ENCODE measurements around the gene COL23A1. TPM values are rescaled to one million over a fixed set of nuclear protein-coding genes. Genes with fewer than 3 reads are reported as not detected.

Gene COL23A1
- polyA plus RNA-seq, 3 donors, result 0.11 to 0.21 TPM; not detected in 1

DNA sequence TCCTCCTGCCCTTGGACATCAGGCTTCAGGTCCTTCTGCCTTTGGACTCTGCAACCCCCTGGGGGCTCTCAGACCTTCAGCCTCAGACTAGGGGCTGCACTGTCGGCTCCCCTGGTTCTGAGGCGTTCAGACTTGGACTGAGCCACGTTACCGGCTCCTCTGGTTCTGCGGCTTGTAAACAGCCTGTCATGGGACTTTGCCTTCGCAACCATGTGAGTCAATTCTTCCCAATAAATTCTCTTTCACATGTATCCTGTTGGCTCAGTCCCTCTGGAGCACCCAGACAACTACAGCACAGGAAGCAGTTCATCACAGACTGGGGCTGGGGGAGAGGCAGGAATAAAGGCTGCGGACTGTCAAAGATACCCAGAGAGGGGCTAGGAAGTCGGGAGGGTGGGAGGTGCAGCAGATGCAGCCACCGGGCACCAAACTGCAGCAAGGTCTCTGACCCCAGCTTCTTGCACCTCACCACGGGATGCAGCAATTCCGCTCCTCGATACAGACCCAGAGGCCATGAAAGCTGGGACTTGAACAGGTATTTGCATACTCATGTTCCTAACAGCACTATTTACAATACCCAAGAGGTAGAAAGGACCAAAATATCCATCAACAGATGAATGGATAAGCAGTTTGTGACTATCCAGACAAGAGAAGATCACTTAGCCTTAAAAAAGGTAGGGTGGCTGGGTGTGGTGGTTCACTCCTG is 100.8 kb downstream of the COL23A1 start:
- Mint-ChIP-seq H3K27ac (peak overlapping the region in 1 of 7 donors; percentile 75), H3K36me3 (no peaks in the 10 kb centered on the region), H3K4me1 (peaks cover 39% of the 10 kb centered on the region), H3K4me3 (no peak overlapping the region), H3K9me3 (peaks cover 0 to 7% (median 0%) of the 10 kb centered on the region in 7 donors), H3K27me3 (ENCODE audit: low read depth in 3 of 3) (peaks cover 0 to 5% (median 2%) of the 10 kb centered on the region in 3 donors)
- Histone ChIP-seq H4K20me1 (ENCODE audit: insufficient read depth, low read length) (no peaks in the 10 kb centered on the region), H3K9ac (ENCODE audit: insufficient read depth, low read length, poor library complexity, severe bottlenecking) (no peak overlapping the region), H3K4me2 (replicated peaks; ENCODE audit: extremely low read depth, low read length, poor library complexity, severe bottlenecking) (no peak overlapping the region), H3K4me3 (replicated peaks in 1 of 3; ENCODE audit: low read depth in 2 of 3, low read length in 3 of 3) (no peak overlapping the region), H3K4me1 (ENCODE audit: control insufficient read depth in 1 of 2, insufficient read depth in 2 of 2, low read length in 2 of 2) (peaks cover 35 to 55% of the 10 kb centered on the region in 2 donors), H3K9me3 (replicated peaks in 1 of 2; ENCODE audit: control insufficient read depth in 1 of 2, insufficient read depth in 1 of 2, low read length in 2 of 2) (no peaks in the 10 kb centered on the region), H3K79me2 (ENCODE audit: insufficient read depth, low read length) (peaks cover 24% of the 10 kb centered on the region), H3K27me3 (ENCODE audit: control insufficient read depth in 2 of 2, insufficient read depth in 2 of 2, low read length in 2 of 2) (no peaks in the 10 kb centered on the region), H3K36me3 (replicated peaks in 1 of 2; ENCODE audit: control insufficient read depth in 1 of 2, insufficient read depth in 2 of 2, low read length in 2 of 2) (no peaks in the 10 kb centered on the region), H3K27ac (ENCODE audit: low read depth in 1 of 2, low read length in 2 of 2) (no peak overlapping the region), H2AFZ (ENCODE audit: insufficient read depth, low read depth, low read length, poor library complexity, severe bottlenecking) (peak overlapping the region; percentile 67)
- intact Hi-C loops (cut with micrococcal nuclease), result no loop called here
- WGBS (ENCODE audit: insufficient coverage), result 70% methylated on average over 8 of the region's 12 CpGs
- TF ChIP-seq, protein P1, sequence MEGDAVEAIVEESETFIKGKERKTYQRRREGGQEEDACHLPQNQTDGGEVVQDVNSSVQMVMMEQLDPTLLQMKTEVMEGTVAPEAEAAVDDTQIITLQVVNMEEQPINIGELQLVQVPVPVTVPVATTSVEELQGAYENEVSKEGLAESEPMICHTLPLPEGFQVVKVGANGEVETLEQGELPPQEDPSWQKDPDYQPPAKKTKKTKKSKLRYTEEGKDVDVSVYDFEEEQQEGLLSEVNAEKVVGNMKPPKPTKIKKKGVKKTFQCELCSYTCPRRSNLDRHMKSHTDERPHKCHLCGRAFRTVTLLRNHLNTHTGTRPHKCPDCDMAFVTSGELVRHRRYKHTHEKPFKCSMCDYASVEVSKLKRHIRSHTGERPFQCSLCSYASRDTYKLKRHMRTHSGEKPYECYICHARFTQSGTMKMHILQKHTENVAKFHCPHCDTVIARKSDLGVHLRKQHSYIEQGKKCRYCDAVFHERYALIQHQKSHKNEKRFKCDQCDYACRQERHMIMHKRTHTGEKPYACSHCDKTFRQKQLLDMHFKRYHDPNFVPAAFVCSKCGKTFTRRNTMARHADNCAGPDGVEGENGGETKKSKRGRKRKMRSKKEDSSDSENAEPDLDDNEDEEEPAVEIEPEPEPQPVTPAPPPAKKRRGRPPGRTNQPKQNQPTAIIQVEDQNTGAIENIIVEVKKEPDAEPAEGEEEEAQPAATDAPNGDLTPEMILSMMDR (IDR thresholded peaks at IDR 0.05), result no peak
- peak in 1 of 3 donors; percentile 34 for DNase-seq

DNA sequence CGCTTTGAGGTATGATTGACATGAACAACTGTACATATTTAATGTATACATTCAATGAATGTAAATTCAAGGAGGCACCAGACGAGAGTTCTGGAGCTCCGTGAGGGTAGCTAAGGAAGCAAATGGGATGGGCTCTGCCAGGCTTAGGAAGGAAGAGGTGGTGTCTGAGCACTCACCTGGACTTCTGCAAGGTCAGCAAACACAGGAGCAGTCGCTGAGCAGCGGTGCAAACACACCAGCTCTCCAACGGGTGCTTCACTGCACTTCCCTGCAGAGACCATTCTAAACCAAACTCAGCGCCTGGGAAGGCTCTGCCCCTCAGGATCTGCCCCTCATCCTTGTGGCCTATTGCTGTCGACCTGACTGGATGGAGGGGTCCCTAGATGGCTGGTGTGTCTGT is 101.5 kb downstream of the COL23A1 start:
- Histone ChIP-seq H3K27me3 (ENCODE audit: control insufficient read depth in 2 of 2, insufficient read depth in 2 of 2, low read length in 2 of 2) (no peaks in the 10 kb centered on the region), H4K20me1 (ENCODE audit: insufficient read depth, low read length) (no peaks in the 10 kb centered on the region), H3K79me2 (ENCODE audit: insufficient read depth, low read length) (peaks cover 23% of the 10 kb centered on the region), H3K4me1 (ENCODE audit: control insufficient read depth in 1 of 2, insufficient read depth in 2 of 2, low read length in 2 of 2) (peaks cover 41 to 56% of the 10 kb centered on the region in 2 donors), H3K27ac (ENCODE audit: low read depth in 1 of 2, low read length in 2 of 2) (no peak overlapping the region), H3K9me3 (replicated peaks in 1 of 2; ENCODE audit: control insufficient read depth in 1 of 2, insufficient read depth in 1 of 2, low read length in 2 of 2) (no peaks in the 10 kb centered on the region), H3K9ac (ENCODE audit: insufficient read depth, low read length, poor library complexity, severe bottlenecking) (no peak overlapping the region), H3K4me3 (replicated peaks in 1 of 3; ENCODE audit: low read depth in 2 of 3, low read length in 3 of 3) (no peak overlapping the region), H2AFZ (ENCODE audit: insufficient read depth, low read depth, low read length, poor library complexity, severe bottlenecking) (peak overlapping the region; percentile 67), H3K4me2 (replicated peaks; ENCODE audit: extremely low read depth, low read length, poor library complexity, severe bottlenecking) (no peak overlapping the region), H3K36me3 (replicated peaks in 1 of 2; ENCODE audit: control insufficient read depth in 1 of 2, insufficient read depth in 2 of 2, low read length in 2 of 2) (no peaks in the 10 kb centered on the region)
- no peak overlapping the region for H3K4me3 Mint-ChIP-seq
- TF ChIP-seq, protein P1 (IDR thresholded peaks at IDR 0.05), result no peak
- no peaks in the 10 kb centered on the region for H3K36me3 Mint-ChIP-seq
- H3K4me1 Mint-ChIP-seq, result peaks cover 38% of the 10 kb centered on the region
- H3K27ac Mint-ChIP-seq, result no peak overlapping the region
- peaks cover 0 to 5% (median 2%) of the 10 kb centered on the region in 3 donors for H3K27me3 Mint-ChIP-seq (ENCODE audit: low read depth in 3 of 3)
- intact Hi-C loops (cut with micrococcal nuclease), result no loop called here
- DNase-seq, result no peak
- H3K9me3 Mint-ChIP-seq, result peaks cover 0 to 7% (median 0%) of the 10 kb centered on the region in 7 donors
- WGBS (ENCODE audit: insufficient coverage), result 67% methylated on average over 3 of the region's 8 CpGs
